Gastroesophageal sphincter (tissue), 3 donors: ENCODE results near the gene LSM10.

ENCODE experiments used
- POLR2A ChIP-seq, 2 donors: fragments of 450-650 bp; IDR thresholded peaks; one replicate each; pipeline ENCODE4 v1.6.1; 2017; ENCODE audit warnings: antibody characterized with exemption in 2 of 2, mild to moderate bottlenecking in 2 of 2, moderate library complexity in 1 of 2
- TF ChIP-seq, protein P1 (sequence below), 4 experiments: fragments of 200-600 bp in 2 of 4; fragments of 450-650 bp in 2 of 4; sonication (generic) in 1 of 4; IDR thresholded peaks; one replicate each; pipeline ENCODE4 v1.5.1; 2017 to 2019; ENCODE audit warnings: antibody characterized with exemption in 4 of 4, mild to moderate bottlenecking in 2 of 4, moderate library complexity in 2 of 4

DNA sequence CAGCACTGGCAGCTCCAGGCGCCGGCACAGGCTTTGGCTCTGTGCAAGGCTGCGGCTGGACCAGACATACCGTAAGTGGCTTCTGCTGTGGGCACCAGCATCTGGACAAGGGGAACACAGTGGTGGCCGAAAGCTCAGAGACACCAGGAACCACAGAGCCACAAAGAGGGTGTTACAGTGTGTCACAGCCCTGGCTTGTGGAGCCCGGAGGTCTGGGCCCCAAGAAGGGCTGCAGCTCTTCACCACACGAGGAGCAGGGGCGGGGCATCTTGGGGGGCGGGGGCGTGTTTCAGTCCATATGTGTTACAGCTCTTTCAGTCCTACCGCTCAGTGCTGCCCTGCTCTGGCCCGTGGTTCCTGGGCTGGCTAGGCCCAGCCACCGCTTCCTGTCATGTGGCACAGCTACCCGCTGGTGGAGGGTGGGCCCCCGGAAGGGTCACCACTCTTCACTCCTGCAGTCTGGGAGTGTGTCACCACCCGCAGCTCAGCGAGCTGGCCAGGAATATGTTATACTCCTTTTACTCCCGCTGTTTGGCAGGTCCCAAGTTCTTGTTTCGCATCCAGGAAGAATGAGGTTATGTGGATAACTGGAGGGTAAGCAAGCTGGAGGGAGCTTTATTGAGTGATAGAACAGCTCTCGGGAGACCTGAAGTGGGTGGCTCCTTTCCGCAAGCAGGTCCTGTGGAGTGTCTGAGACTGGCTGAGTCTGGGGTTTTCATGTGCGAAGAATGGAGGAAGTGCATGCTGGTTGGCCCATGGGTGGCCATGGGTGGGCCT is 3.3 kb upstream of the LSM10 start:
- TF ChIP-seq, protein P1, sequence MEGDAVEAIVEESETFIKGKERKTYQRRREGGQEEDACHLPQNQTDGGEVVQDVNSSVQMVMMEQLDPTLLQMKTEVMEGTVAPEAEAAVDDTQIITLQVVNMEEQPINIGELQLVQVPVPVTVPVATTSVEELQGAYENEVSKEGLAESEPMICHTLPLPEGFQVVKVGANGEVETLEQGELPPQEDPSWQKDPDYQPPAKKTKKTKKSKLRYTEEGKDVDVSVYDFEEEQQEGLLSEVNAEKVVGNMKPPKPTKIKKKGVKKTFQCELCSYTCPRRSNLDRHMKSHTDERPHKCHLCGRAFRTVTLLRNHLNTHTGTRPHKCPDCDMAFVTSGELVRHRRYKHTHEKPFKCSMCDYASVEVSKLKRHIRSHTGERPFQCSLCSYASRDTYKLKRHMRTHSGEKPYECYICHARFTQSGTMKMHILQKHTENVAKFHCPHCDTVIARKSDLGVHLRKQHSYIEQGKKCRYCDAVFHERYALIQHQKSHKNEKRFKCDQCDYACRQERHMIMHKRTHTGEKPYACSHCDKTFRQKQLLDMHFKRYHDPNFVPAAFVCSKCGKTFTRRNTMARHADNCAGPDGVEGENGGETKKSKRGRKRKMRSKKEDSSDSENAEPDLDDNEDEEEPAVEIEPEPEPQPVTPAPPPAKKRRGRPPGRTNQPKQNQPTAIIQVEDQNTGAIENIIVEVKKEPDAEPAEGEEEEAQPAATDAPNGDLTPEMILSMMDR (IDR thresholded peaks at IDR 0.05): no peak
- peak; percentile 12 to 36 for TF ChIP-seq POLR2A (IDR thresholded peaks at IDR 0.05)
